Activated CD4-positive, alpha-beta T cell treated with anti-CD3 and anti-CD28 coated beads for 36 hours (primary cell): ENCODE measurements around the gene RAB4B. TPM values are rescaled to one million over a fixed set of nuclear protein-coding genes. Genes with fewer than 3 reads are reported as not detected.

Source experiments
- ATAC-seq: fragments of 200-7000 bp; cut with Tn5 transposase; one replicate; pipeline ENCODE4 v1.10.0; 2021; ENCODE audit warnings: mild to moderate bottlenecking, moderate library complexity
- CTCF ChIA-PET: fragments of 350-600 bp; sonication (Branson Sonifier 250); formaldehyde crosslinking; loops from one replicate; lab custom pipeline; 2021; ENCODE audit warnings: antibody characterized with exemption; lab: Charles Lee
- POLR2A ChIA-PET: fragments of 350-600 bp; sonication (Branson Sonifier 250); formaldehyde crosslinking; loops from one replicate; lab custom pipeline; 2021; ENCODE audit warnings: antibody characterized with exemption, inconsistent platforms; lab: Charles Lee
- DNase-seq: peaks from one replicate; pipeline ENCODE4 v3.0.0-alpha.2; 2020
- H3K27ac Mint-ChIP-seq: one replicate; pipeline ENCODE4 v1.8.0; 2021; ENCODE audit warnings: mixed read lengths
- H3K27me3 Mint-ChIP-seq: one replicate; pipeline ENCODE4 v1.8.0; 2021; ENCODE audit warnings: mixed read lengths
- H3K36me3 Mint-ChIP-seq: one replicate; pipeline ENCODE4 v1.8.0; 2021; ENCODE audit warnings: low read depth, mixed read lengths
- H3K4me1 Mint-ChIP-seq: one replicate; pipeline ENCODE4 v1.8.0; 2021; ENCODE audit warnings: mixed read lengths
- H3K4me3 Mint-ChIP-seq: one replicate; pipeline ENCODE4 v1.8.0; 2021; ENCODE audit warnings: mild to moderate bottlenecking, moderate library complexity, mixed read lengths
- H3K9me3 Mint-ChIP-seq: one replicate; pipeline ENCODE4 v1.8.0; 2021; ENCODE audit warnings: low read depth, mixed read lengths
- intact Hi-C, 2 experiments: fragments of 100-400 bp; cut with DNase I in 1 of 2; cut with micrococcal nuclease in 1 of 2; formaldehyde crosslinking; loops; one replicate each; pipeline versions ENCODE4 v1.14.2 to v1.15.1; 2022 to 2024; cut with DNase I, micrococcal nuclease
- total RNA-seq, 2 experiments: library from RNA; stranded (reverse); gene quantifications; one replicate each; pipeline ENCODE4 v1.2.3, GENCODE V29; 2021

RAB4B gene
- total RNA-seq, 2 experiments from 2014 or later = 26.4 to 33.7 TPM

- Mint-ChIP-seq H3K9me3 (no peaks in the 10 kb centered on the region), H3K4me3 (peak overlapping the region; percentile 91), H3K36me3 (peaks cover 41% of the 10 kb centered on the region), H3K27me3 (no peaks in the 10 kb centered on the region), H3K27ac (peak overlapping the region; percentile 93), H3K4me1 (peaks cover 79% of the 10 kb centered on the region)
- DNase-seq (no peak), ATAC-seq (no peak)
- intact Hi-C loops = loop anchor here in 1 of 2 experiments (5.0 kb wide), 1 partner anchor 971 kb away; the partner anchor contains the start of gene DYRK1B
- ChIA-PET POLR2A (interaction anchor here (0.6 to 1.0 kb wide), 3 partner anchors 48 to 188 kb away, joined by 3 to 4 read pairs (median 4); partner anchors contain the start of gene ACTMAP), CTCF (interaction anchor here (0.6 to 1.1 kb wide), 4 partner anchors 45 to 379 kb away, joined by 3 to 7 read pairs (median 3); partner anchors contain the start of genes ACTMAP, COQ8B and ITPKC)
Measured at GRCh38 chr19:40803170-40803856, 25.3 kb downstream of the RAB4B start.

GRCh38 chr19:40803857-40804782 lies 26.1 kb downstream of the RAB4B start:
- ChIA-PET POLR2A (interaction anchor here (0.6 to 1.4 kb wide), 4 partner anchors 26 to 189 kb away, joined by 3 to 4 read pairs (median 4); partner anchors contain the start of genes ACTMAP and RAB4B), CTCF (interaction anchor here (0.6 to 2.0 kb wide), 5 partner anchors 20 to 1935 kb away, joined by 3 to 7 read pairs (median 3); partner anchors contain the start of genes ACTMAP, COQ8B and ITPKC)
- H3K4me1 Mint-ChIP-seq = peaks cover 76% of the 10 kb centered on the region
- H3K27ac Mint-ChIP-seq = peak overlapping the region; percentile 93
- H3K4me3 Mint-ChIP-seq = peak overlapping the region; percentile 91
- peaks cover 43% of the 10 kb centered on the region for H3K36me3 Mint-ChIP-seq
- H3K27me3 Mint-ChIP-seq = no peaks in the 10 kb centered on the region
- H3K9me3 Mint-ChIP-seq = no peaks in the 10 kb centered on the region
- ATAC-seq = peak; percentile 63
- peak; percentile 80 for DNase-seq
- intact Hi-C loops = loop anchor here in 1 of 2 experiments (5.0 kb wide), 1 partner anchor 972 kb away; the partner anchor contains the start of gene DYRK1B

- CTCF ChIA-PET = interaction anchor here (0.6 to 2.5 kb wide), 6 partner anchors 19 to 1936 kb away, joined by 3 to 10 read pairs (median 3); no protein-coding TSS in a partner anchor
- H3K36me3 Mint-ChIP-seq = peaks cover 43% of the 10 kb centered on the region
- H3K4me3 Mint-ChIP-seq = peak overlapping the region; percentile 91
- DNase-seq (peak; percentile 36), ATAC-seq (no peak)
- peaks cover 76% of the 10 kb centered on the region for H3K4me1 Mint-ChIP-seq
- intact Hi-C loops = loop anchor here in 1 of 2 experiments (5.0 kb wide), 1 partner anchor 973 kb away; the partner anchor contains the start of gene DYRK1B
- no peaks in the 10 kb centered on the region for H3K27me3 Mint-ChIP-seq
- H3K9me3 Mint-ChIP-seq = no peaks in the 10 kb centered on the region
- POLR2A ChIA-PET = interaction anchor here (1.4 kb wide), 1 partner anchor 26 kb away, joined by 4 read pairs; the partner anchor contains the start of gene RAB4B
- peak overlapping the region; percentile 93 for H3K27ac Mint-ChIP-seq
Measured at GRCh38 chr19:40804783-40805242, 26.8 kb downstream of the RAB4B start.

- POLR2A ChIA-PET = interaction anchor here (1.4 kb wide), 1 partner anchor 27 kb away, joined by 4 read pairs; the partner anchor contains the start of gene RAB4B
Measured at GRCh38 chr19:40805258-40805868, 27.3 kb downstream of the RAB4B start.

GRCh38 chr19:40806423-40807146 lies 28.5 kb downstream of the RAB4B start:
- Mint-ChIP-seq H3K9me3 (no peaks in the 10 kb centered on the region), H3K4me3 (peak overlapping the region; percentile 55), H3K4me1 (peaks cover 72% of the 10 kb centered on the region), H3K27ac (peak overlapping the region; percentile 89), H3K36me3 (peaks cover 36% of the 10 kb centered on the region), H3K27me3 (no peaks in the 10 kb centered on the region)
- POLR2A ChIA-PET = interaction anchor here (0.8 to 1.0 kb wide), 3 partner anchors 8 to 56 kb away, joined by 3 to 10 read pairs (median 4); partner anchors contain the start of genes ACTMAP and EGLN2
- CTCF ChIA-PET = interaction anchor here (0.6 to 3.1 kb wide), 22 partner anchors 8 to 303 kb away, joined by 3 to 26 read pairs (median 4); partner anchors contain the start of genes ACTMAP, COQ8B, EGLN2 and ITPKC
- ATAC-seq = peak; percentile 51
- intact Hi-C loops = loop anchor here in 1 of 2 experiments (1.0 to 2.0 kb wide), 5 partner anchors 28 to 143 kb away; partner anchors contain the start of genes ACTMAP, COQ8B, ITPKC and NUMBL
- peak; percentile 90 for DNase-seq

More at GRCh38 chr19:40805258-40805868, 27.3 kb downstream of the RAB4B start:
- H3K9me3 Mint-ChIP-seq = no peaks in the 10 kb centered on the region
- H3K4me3 Mint-ChIP-seq = peak overlapping the region; percentile 91
- intact Hi-C loops = no loop called here
- ATAC-seq = no peak
- peaks cover 39% of the 10 kb centered on the region for H3K36me3 Mint-ChIP-seq
- CTCF ChIA-PET = interaction anchor here (0.6 to 2.5 kb wide), 10 partner anchors 19 to 1905 kb away, joined by 3 to 17 read pairs (median 4); partner anchors contain the start of genes COQ8B, ITPKC, NFKBIB and RAB4B
- no peaks in the 10 kb centered on the region for H3K27me3 Mint-ChIP-seq
- peaks cover 73% of the 10 kb centered on the region for H3K4me1 Mint-ChIP-seq
- DNase-seq = peak; percentile 61
- peak overlapping the region; percentile 93 for H3K27ac Mint-ChIP-seq

- peak overlapping the region; percentile 55 for H3K4me3 Mint-ChIP-seq
- DNase-seq (peak; percentile 51), ATAC-seq (no peak)
- peaks cover 31% of the 10 kb centered on the region for H3K36me3 Mint-ChIP-seq
- H3K27me3 Mint-ChIP-seq = peaks cover 2% of the 10 kb centered on the region
- ChIA-PET POLR2A (interaction anchor here (0.6 to 1.0 kb wide), 4 partner anchors 9 to 26 kb away, joined by 3 to 10 read pairs (median 4); partner anchors contain the start of gene EGLN2), CTCF (interaction anchor here (0.6 to 3.1 kb wide), 19 partner anchors 9 to 302 kb away, joined by 3 to 26 read pairs (median 4); partner anchors contain the start of genes ACTMAP and RAB4B)
- peaks cover 71% of the 10 kb centered on the region for H3K4me1 Mint-ChIP-seq
- peak overlapping the region; percentile 89 for H3K27ac Mint-ChIP-seq
- no peaks in the 10 kb centered on the region for H3K9me3 Mint-ChIP-seq
- intact Hi-C loops = loop anchor here in 1 of 2 experiments (1.0 to 2.0 kb wide), 5 partner anchors 29 to 144 kb away; partner anchors contain the start of genes ACTMAP, COQ8B, ITPKC and NUMBL
Measured at GRCh38 chr19:40807147-40808020, 29.3 kb downstream of the RAB4B start.

GRCh38 chr19:40808021-40808325 lies 29.9 kb downstream of the RAB4B start:
- Mint-ChIP-seq H3K36me3 (peaks cover 30% of the 10 kb centered on the region), H3K4me3 (no peak overlapping the region), H3K4me1 (peaks cover 69% of the 10 kb centered on the region), H3K27ac (peak overlapping the region; percentile 89), H3K9me3 (no peaks in the 10 kb centered on the region), H3K27me3 (peaks cover 3% of the 10 kb centered on the region)
- POLR2A ChIA-PET = interaction anchor here (0.7 to 0.9 kb wide), 2 partner anchors 9 to 19 kb away, joined by 3 read pairs; partner anchors contain the start of gene EGLN2
- no peak for DNase-seq
- CTCF ChIA-PET = interaction anchor here (0.7 to 3.1 kb wide), 7 partner anchors 10 to 146 kb away, joined by 3 to 26 read pairs (median 5); no protein-coding TSS in a partner anchor
- intact Hi-C loops = no loop called here
- ATAC-seq = no peak

- intact Hi-C loops = no loop called here
- Mint-ChIP-seq H3K4me3 (no peak overlapping the region), H3K27ac (peak overlapping the region; percentile 37), H3K27me3 (peaks cover 3% of the 10 kb centered on the region), H3K36me3 (peaks cover 30% of the 10 kb centered on the region), H3K4me1 (peaks cover 64% of the 10 kb centered on the region), H3K9me3 (no peaks in the 10 kb centered on the region)
- POLR2A ChIA-PET = interaction anchor here (0.9 kb wide), 1 partner anchor 10 kb away, joined by 3 read pairs; the partner anchor contains the start of gene EGLN2
- ATAC-seq = no peak
- CTCF ChIA-PET = interaction anchor here (0.7 to 3.1 kb wide), 4 partner anchors 10 to 147 kb away, joined by 4 to 26 read pairs (median 8); no protein-coding TSS in a partner anchor
- DNase-seq = no peak
Measured at GRCh38 chr19:40808497-40808896, 30.4 kb downstream of the RAB4B start.
